ENCODE data around the gene AOPEP.

GRCh38 chr9:94900222-94901018 is 173.9 kb downstream of the AOPEP start:
- TF ChIP-seq POLR2AphosphoS5 (IDR thresholded peaks at IDR 0.05; ENCODE audit: insufficient read depth, low read depth, low read length) (no peak), POLR2A (IDR thresholded peaks at IDR 0.05; ENCODE audit: low read depth, low read length) (no peak), EZH2 (IDR thresholded peaks at IDR 0.05; ENCODE audit: borderline replicate concordance, low read depth, low read length, severe bottlenecking) (no peak), FOS (IDR thresholded peaks at IDR 0.05; ENCODE audit: borderline replicate concordance, insufficient read depth, low read length) (no peak), JUN (IDR thresholded peaks at IDR 0.05; ENCODE audit: borderline replicate concordance, insufficient read depth, insufficient read length, low read depth) (no peak)
- TF ChIP-seq, protein P1, sequence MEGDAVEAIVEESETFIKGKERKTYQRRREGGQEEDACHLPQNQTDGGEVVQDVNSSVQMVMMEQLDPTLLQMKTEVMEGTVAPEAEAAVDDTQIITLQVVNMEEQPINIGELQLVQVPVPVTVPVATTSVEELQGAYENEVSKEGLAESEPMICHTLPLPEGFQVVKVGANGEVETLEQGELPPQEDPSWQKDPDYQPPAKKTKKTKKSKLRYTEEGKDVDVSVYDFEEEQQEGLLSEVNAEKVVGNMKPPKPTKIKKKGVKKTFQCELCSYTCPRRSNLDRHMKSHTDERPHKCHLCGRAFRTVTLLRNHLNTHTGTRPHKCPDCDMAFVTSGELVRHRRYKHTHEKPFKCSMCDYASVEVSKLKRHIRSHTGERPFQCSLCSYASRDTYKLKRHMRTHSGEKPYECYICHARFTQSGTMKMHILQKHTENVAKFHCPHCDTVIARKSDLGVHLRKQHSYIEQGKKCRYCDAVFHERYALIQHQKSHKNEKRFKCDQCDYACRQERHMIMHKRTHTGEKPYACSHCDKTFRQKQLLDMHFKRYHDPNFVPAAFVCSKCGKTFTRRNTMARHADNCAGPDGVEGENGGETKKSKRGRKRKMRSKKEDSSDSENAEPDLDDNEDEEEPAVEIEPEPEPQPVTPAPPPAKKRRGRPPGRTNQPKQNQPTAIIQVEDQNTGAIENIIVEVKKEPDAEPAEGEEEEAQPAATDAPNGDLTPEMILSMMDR (IDR thresholded peaks at IDR 0.05; ENCODE audit: extremely low read depth in 1 of 2, insufficient read depth in 1 of 2, low read depth in 1 of 2, low read length in 2 of 2), result no peak

Data from endothelial cell of umbilical vein (primary cell).